Forelimb muscle (tissue), 1 donor: ENCODE measurements around the gene PAGE4. TPM values are rescaled to one million over a fixed set of nuclear protein-coding genes. Genes with fewer than 3 reads are reported as not detected.

Source experiments
- DNase-seq: peaks from one replicate; pipeline ENCODE4 v3.0.0-alpha.2; 2013; ENCODE audit warnings: low read depth
- polyA plus RNA-seq: library from polyadenylated mRNA; unstranded; fragments of 120-200 nt; gene quantifications from one replicate; pipeline ENCODE4 v1.2.1, GENCODE V29; 2013; ENCODE audit not compliant: insufficient read length

The PAGE4 gene
- polyA plus RNA-seq, 1 donor = not detected

DNA sequence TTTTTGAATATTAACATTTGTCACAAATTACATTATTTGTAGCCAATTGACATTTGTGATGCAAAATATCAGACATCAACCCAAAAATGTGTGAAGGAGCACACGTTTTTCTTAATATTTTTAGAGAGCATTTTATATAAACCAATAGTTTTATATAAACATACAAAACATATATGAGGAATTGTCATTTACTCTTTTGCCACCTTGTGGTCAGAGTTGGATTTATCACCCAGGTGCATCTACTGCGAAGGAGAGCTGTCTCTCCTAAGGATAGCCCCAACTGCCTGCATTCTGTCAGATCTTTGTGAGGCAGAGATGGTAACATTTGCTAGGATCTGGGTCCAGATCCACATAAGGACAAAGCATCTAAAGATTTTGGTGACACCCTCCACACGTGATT lies 47.6 kb downstream of the PAGE4 start:
- DNase-seq = peak; percentile 16

GRCh38 chrX:49877397-49878101 lies 48.4 kb downstream of the PAGE4 start:
- DNase-seq = no peak

DNA sequence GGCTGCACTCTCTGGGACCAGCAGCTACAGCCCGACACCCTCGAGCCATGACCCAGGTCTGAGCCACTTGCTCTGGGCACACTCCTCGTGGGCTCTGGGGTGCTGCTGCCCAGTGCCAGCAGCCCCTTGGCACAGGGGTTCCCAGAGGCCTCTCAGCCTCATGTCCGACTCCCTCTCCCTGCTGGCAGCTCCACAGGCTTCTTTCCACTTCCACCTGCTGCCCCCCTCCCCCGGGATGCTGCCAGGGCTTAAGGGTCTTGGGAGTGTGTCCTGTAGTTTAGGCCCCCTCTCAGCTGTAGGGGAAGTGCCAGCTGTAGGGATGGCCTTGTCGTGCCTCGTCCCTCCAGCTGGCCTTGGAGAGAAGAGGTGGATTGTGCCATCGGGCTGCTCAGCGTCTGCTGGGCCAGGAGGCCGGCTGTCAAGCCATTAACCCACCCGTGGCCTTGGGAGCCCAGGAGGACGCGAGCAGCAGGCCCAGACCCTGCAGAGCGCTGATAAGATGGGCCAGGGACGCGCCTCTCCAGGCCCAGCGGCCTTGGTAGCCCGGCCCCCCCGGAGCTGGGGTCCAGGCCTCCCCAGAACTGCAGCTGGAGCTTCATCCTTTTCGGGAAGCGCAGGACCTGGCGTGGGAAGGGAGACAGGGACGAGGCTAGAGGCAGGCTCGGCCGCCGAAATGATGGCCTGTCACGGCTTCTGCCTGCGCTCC lies 49.2 kb downstream of the PAGE4 start:
- DNase-seq = no peak

DNA sequence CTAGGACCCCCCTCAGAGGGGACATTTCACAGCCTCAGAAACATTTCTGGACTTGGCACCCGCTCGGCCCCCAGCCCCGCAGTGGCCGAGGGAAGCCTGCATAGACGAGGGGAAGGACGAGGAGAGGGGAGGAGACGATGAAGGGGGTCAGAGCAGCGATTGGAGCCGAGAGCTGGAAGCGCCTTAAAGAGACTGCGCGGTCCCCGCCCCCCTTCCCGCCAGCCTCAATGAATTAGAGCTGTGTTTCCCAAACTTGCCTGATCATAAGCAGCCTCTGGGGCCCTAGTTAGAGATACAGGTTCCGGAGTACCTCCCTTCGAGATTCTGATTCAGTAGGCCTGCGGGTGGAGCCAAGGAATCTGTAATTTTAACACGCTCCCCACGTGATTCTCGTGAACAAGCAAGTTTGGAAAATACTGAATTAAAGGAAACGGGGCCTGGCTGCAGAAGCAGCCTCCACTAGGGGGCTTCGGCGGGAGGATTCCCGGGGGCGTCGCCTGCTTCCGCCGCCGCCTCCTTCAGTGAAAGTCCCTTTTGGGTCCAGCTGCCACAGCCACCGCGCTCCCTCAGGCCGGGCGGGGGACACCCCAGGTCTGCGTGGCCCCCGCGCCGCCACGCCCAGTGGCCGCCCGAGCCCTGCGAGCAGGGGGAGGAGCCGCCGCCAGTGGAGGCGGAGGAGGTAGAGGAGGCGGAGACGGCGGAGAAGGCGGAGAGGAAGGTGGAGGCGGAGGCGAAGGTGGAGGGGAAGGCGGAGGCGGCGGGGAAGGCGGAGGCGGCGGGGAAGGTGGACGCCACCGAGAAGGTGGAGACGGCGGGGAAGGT lies 49.9 kb downstream of the PAGE4 start, which contains the start of gene USP27X:
USP27X (plus strand) TSS at position 651 of the 822 bp plus-strand sequence. CDS start 824 bp downstream, outside the sequence.
- peak; percentile 47 for DNase-seq

GRCh38 chrX:49879656-49880277 lies 50.7 kb downstream of the PAGE4 start:
- DNase-seq = no peak

DNA sequence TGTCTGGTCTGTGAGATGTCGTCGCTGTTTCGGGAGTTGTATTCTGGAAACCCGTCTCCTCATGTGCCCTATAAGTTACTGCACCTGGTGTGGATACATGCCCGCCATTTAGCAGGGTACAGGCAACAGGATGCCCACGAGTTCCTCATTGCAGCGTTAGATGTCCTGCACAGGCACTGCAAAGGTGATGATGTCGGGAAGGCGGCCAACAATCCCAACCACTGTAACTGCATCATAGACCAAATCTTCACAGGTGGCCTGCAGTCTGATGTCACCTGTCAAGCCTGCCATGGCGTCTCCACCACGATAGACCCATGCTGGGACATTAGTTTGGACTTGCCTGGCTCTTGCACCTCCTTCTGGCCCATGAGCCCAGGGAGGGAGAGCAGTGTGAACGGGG lies 51.6 kb downstream of the PAGE4 start:
- DNase-seq = no peak

Other genes starting within 250 kb of the PAGE4 start
- not detected for gene GAGE12H, start 249.4 kb upstream of the PAGE4 start, polyA plus RNA-seq
- gene GAGE2A, start 239.8 kb upstream of the PAGE4 start, polyA plus RNA-seq = not detected
- not detected for gene GAGE1, start 230.3 kb upstream of the PAGE4 start, polyA plus RNA-seq
- not detected for gene PAGE1, start 133.3 kb upstream of the PAGE4 start, polyA plus RNA-seq
- gene USP27X, start 50.2 kb downstream of the PAGE4 start, polyA plus RNA-seq = 2.4 TPM
- 87.5 TPM for gene CLCN5, start 93.3 kb downstream of the PAGE4 start, polyA plus RNA-seq